Measurements from ENCODE around the gene KLK8. TPM values are rescaled to one million over a fixed set of nuclear protein-coding genes. Genes with fewer than 3 reads are reported as not detected.

The KLK8 gene
- total and polyA plus RNA-seq, 2 of the 13 experiments (the other 11 are each of a cell fraction or from before 2014, with no cell fraction given), result not detected

- TF ChIP-seq ZMAT5 (CRISPR knock-in tag; IDR thresholded peaks at IDR 0.05; ENCODE audit: borderline replicate concordance, low read depth) (no peak), ATF3 (CRISPR knock-in tag; IDR thresholded peaks at IDR 0.05) (no peak), ZFP62 (CRISPR knock-in tag; IDR thresholded peaks at IDR 0.05) (no peak), UBTF (CRISPR knock-in tag; IDR thresholded peaks at IDR 0.05) (no peak), AKAP8 (CRISPR knock-in tag; IDR thresholded peaks at IDR 0.05) (no peak), DDIT3 (CRISPR knock-in tag; IDR thresholded peaks at IDR 0.05) (no peak), BATF2 (CRISPR knock-in tag; IDR thresholded peaks at IDR 0.05) (no peak), SIN3B (IDR thresholded peaks at IDR 0.05; ENCODE audit: low read length) (no peak), STAG1 (CRISPR knock-in tag; IDR thresholded peaks at IDR 0.05) (peak; percentile 35), RBAK (CRISPR knock-in tag; IDR thresholded peaks at IDR 0.05) (no peak), MTF1 (CRISPR knock-in tag; IDR thresholded peaks at IDR 0.05) (no peak), ZNF12 (CRISPR knock-in tag; IDR thresholded peaks at IDR 0.05) (0 out of 2 replicates have a peak, but pooled peaks have one; percentile 26), ZNF296 (CRISPR knock-in tag; conservative IDR thresholded peaks at IDR 0.05) (no peak)
Observed at GRCh38 chr19:51020988-51021651, 19.7 kb upstream of the KLK8 start (continued).

Data from HepG2 (cell line).